NCI-H510A (cell line): Measurements from ENCODE around the gene EXOSC6.
"Not testable (repeated sequence)": the region's sequence is repeated elsewhere in the genome, so short reads cannot be mapped to it uniquely, and the experiment has no call there.

ENCODE experiments used
- DNase-seq: peaks from one replicate; lab custom pipeline; 2025; lab: John Stamatoyannopoulos, UW

The EXOSC6 gene

DNA sequence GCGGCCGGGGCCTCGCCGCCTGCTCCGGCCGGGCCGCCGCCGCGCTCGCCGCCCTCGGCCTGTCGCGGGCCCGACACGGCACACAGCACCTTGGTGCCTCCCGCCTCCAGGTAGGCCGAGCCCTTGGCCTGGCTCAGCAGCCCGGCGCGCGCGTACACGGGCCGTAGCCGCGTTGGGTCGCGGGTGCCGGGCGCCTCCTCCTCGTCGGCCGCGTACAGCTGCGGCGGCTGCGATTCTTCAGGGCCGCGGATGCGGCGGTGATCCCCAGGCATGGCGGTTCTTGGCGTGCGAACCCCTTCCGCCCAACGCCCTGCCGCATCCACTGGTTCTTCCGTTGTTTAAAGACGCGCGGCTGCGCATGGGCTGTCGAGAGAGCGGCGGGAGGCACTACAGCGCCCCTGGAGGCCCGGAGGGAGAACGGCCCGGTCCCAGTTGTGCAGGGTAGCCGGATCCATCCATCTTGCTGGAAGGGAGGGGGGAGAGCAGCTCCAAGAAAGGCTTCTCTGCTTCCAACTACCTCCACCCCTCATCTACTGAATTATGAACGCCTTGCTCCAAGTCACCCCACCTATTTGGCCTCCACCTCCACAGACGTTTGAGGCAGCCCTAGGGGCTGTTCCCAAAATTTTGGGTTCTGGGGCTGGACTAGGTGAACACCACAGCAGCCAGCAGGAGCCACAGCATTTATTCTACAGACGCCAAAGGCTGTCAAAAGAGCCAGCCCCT lies at the start of gene EXOSC6:
EXOSC6 (minus strand) TSS at position 312 of the 726 bp plus-strand sequence; CDS start at position 272, 40 bp downstream.
- peak; percentile 81 for DNase-seq

DNA sequence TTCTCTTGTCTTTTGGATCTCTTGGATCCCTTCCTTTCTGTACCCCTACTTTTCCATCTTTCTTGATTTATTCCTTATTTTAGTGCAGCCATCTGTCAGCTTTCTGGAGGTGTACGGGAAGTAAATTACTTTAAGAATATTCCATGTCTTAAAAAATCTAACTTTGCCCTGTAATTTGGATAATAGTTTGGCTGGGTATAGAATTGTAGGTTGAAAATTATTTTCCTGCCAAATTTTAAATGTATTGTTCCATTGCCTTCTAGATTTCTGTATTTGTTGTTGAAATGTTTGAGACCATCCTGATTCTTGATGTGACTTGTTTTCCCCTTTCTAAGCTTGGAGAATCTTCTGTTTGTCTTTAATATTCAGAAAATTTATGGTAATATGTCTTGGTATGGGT lies 49.4 kb upstream of the EXOSC6 start:
- no peak for DNase-seq

DNA sequence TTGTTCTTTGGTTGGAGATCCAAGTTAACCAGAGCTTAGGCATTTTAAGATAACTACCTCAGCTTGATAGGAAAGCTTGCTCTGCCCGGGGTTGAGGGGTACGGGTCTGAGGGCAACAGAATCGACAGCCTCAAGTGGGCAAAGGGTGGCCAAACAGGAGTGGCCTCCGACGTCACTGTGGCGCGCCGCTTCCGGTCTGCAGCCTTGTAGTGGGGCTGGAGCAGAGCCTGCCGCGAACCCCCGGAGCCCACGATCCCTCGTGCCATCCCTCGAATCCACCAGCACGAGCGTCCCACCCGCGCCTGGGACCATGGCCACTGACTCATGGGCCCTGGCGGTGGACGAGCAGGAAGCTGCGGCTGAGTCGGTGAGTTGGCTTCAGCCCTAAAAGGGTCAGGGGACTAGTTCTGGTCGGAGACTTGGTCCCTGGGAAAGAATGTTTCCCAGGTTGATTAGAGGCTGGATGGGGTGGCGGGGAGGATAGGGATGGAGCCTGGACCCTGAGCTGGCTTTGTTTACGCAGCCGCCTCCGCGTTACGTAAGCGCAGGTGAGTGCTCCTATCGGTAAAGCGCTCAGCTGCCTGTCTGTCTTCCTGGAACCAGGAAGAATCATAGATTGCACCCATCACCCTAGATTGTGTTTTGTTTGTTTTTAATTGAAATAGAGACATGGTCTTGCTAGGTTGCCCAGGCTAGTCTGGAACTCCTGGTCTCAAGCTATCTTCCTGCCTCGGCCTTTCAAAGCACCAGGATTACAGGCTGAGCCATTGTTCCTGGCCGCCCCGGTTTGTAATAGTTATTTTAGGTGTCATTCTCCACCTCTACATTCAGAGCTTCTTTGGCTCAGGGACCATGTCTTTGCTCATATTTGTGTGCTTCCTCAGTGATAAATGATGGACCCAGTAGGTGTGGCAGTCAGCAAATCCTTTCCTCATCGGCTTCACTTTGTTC lies 47.5 kb upstream of the EXOSC6 start, which contains the start of gene DDX19B:
DDX19B (plus strand) TSS at position 199 of the 951 bp plus-strand sequence; CDS start at position 311, 112 bp downstream.
- peak; percentile 63 for DNase-seq

DNA sequence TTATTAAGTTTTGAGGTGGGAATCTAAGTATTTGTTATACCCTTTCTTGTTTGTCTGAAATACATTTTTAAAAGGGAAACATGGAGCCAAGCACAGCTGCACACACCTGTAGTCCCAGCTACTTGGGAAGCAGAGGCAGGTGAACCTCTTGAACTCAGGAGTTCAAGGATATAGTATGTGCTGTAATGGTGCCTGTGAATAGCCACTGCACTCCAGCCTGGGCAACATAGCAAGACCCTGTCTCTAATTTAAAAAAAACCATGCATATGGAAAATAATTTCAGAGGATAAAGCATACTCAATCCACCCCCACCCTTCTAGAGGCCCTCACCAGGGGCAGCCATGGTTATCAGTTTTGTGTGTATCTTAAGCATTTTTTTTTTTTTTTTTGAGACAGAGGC lies 43.9 kb upstream of the EXOSC6 start:
- no peak for DNase-seq

DNA sequence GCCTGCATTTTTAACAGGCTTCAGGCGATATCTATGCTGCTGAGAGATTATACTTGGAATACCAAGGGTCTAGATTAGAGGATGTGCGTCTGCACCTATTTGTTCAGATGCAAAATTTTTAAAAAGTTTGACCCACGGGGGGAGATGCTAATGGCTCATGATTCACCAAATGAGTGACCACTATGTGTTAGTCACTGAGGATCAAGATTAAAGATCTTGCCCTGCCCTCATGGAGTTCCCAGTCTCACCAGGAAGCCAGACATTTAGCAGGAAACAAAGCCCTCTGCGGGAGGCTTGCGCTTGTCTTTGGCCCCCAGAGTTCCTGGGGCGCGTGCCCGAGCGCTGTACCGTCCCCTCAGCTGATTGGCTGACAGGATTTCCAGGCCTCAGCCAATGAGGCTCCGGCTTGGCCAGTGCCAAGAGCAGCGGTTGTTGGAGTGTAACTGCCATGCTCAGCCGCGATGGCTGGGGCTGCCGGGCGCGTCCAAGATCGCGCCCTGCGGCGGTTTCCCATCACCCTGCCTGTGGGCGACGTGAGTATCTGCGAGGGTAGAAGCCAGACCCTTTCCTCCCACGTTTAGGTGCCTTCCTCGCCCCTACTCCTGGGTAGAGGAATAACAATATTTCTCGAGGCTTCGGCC lies 42.8 kb upstream of the EXOSC6 start:
- DNase-seq, result no peak

DNA sequence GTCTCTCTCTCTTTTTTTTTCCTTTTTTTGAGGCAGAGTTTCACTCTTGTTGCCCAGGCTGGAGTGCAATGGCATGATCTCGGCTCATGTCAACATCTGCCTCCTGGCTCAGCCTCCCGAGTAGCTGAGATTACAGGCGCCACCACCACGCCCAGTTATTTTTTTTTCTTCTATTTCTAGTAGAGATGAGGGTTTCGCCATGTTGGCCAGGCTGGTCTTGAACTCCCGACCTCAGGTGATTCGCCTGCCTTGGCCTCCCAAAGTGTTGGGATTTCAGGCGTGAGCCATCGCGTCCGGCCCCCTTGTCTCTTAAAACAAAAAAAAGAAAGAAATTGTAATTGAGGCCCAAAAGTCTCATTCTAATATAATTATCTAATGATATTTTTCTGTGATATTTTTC lies 40.4 kb upstream of the EXOSC6 start:
- not testable (repeated sequence) for DNase-seq

DNA sequence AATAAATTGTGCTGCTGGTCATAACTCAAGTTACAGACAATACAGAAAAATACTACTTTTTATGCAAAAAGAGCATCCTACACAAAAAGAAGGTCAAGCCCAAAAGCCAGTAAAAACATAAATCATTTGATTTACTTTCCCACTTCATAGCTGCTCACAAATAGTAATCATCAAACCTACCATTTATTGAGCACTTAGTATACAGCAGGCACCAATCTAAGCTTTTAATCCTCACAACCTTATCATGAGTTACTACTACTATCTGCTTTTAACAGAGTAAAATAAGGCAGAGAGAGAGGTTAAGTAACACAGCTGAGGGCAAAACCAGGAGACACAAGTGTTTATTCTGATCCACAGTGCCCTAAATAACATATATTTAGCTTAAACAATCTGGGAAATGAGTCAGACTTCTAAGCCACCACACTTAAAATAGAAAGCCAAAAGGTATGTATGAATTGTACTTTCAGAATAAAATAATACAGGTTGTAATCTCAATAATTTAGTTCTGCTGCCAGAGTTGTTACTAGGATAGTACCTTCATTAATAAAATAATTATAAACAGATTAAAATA lies 39.3 kb upstream of the EXOSC6 start:
- DNase-seq, result no peak

DNA sequence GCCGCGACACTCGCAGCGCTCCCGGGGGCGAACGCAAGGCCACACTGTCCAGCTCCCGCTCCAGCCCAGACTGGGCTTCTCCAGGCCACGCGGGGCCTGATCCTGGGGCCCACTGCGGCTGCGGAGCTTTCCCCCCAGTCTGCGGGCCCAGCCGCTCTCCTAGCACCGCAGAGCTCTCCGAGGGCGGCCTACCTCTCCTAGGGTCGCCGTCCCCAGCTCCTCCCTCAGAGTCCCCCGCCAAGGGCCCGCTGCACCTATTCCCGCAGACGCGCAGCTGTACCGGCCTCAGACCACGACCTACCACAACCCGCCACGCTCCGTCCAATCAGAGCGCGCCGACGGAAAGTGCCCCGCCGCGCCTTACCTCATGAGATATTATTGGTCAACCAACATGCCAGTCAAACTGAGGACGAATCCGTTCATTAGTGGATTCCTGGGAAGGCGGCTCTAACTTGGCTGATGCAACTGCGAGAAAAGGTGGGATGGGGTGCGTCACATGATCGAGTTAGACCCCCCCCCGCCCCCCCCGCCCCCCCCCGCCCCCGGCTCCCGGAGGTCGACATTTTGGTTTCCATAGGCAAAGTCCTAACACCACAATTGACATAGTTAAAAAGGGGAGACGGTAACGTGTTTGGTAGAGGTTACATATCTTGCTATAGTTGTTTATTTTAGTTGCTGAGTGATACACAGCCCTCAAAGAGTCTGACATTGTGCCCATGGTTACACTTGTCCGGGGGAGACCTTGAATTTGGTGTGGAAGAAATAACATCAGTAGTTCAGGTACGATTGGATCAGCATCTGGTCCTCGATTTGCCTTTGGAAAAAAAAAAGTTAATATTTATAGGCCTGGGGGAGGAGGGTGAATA lies 37.7 kb upstream of the EXOSC6 start, which contains the start of gene AARS1:
AARS1 (minus strand) TSS at position 278 of the 866 bp plus-strand sequence. CDS start 6,743 bp downstream, outside the sequence.
- DNase-seq, result peak; percentile 94

DNA sequence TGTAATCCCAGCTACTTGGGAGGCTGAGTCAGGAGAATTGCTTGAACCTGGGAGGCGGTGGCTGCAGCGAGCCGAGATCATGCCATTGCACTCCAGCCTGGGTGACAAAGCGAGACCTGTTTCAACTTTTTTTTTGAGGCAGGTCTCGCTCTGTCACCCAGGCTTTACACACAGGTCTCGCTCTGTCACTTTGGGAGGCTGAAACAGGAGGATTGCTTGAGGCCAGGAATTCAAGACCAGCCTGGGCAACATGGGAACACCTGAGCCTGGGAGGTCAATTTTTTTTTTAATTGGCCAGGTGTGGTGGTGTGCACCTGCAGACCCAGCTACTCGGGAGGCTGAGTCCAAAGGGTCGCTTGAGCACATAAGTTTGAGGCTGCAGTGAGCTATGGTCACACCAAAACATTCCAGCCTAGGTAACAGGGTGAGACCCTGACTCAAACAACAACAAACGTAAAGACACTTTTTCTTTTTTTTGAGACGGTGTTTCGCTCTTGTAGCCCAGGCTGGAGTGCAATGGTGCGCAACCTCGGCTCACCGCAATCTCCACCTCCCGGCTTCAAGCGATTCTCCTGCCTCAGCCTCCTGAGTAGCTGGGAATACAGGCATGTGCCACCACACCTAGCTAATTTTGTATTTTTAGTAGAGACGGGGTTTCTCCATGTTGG lies 35.7 kb upstream of the EXOSC6 start:
- DNase-seq, result not testable (repeated sequence)

DNA sequence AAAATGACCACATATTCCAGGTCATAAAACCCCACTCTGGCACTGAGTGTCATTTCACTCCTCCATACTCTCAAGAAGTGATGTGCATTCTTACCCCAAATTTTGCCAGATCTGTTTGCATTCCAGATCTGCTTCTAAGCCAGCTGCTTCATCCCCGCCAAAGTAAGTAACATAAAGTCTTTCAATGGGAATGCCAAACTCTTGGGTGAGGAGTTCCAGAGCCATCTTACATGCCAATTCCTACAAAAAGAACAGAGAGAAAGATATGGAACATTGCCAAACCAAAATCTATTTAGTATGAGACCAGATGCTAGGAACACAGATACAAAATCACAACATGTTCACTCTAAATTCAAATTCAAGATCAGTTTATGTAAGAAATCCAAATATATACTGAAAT lies 24.7 kb upstream of the EXOSC6 start:
- DNase-seq, result no peak

DNA sequence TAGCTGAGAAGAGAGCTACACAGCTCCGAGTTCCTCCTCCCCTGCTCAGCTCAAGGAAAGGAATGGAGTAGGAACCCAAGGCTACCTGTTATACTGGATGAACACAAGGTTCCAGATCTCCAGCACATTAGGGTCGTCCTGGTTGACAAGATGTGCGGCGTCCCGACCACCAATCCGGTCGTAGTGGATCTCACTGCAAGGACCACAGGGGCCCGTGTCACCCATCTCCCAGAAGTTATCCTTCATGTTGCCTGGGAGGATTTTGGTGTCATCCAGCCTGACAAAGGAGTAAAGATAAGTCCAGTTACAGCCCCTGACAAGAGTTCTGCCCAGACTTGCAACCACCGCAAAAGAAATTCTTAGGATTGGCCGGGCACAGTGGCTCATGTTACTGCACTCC lies 20.0 kb upstream of the EXOSC6 start:
- no peak for DNase-seq

DNA sequence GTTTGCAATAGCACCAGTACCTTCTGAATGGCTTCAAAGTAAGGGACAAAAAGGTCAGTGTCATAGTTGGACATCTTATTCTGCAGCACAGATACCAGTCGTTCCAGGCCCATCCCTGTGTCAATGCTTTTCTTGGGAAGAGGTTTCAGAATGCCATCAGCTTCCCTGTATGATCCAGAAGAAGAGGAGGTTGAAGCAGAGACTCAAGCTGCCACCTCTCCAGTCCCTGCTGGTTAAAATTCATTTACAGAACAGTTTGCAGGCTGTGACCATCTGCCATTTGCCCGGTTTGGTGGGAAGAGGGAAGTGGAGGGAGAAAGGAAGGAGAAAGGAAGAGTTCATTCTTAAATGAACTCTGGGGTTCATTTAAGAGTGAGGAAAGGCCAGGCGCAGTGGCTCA lies 18.4 kb upstream of the EXOSC6 start:
- DNase-seq, result no peak

DNA sequence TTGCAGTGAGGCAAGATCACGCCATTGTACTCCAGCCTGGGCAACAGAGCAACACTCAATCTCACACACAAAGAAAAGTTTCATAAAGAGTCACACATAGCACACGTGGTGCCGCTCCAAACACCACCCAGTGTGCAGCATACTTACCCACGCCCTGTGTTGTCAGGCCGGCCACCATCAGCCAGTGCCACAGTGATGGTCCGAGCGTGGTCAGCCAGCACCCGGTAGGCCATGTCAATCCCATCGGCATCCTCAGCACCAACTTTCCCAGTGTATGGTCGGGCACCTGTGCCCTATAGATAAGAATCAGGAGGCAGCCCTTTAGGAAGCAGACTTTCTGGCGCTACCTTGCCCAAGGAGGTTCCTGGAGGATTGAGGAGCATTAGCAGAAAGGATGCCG lies 17.7 kb upstream of the EXOSC6 start:
- DNase-seq, result no peak

DNA sequence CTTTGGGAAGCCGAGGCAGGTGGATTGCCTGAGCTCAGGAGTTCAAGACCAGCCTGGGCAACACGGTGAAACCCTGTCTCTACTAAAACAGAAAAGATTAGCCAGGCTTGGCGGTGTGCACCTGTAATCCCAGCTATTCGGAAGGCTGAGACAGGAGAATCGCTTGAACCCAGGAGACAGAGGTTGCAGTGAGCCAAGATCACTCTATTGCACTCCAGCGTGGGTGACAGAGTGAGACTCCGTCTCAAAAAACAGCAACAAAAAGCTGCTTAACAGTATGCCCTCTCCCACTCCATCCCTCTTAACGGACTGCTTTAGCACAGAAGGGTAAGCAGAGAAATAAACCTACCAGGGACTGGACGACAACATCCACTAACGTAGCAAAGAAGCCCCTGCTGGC lies 16.2 kb upstream of the EXOSC6 start:
- not testable (repeated sequence) for DNase-seq

DNA sequence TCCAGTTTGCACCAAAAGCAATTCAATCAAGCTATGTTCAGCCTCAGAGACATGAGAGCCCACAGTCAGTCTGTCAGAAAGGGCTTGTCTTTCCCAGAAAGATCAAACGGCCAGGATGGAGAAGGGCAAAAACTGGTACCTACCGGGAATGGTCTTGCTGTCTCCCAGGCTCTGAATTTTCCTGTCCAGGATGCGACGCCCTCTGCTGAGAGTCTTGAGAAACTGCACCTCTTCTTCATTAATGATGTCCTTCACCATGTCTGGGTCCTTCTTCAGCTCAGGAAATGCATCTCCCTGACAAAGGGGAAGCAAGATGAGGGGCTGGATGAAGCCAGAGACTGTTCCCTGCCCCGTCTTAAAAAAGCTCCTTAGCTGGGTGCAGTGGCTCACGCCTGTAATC lies 15.8 kb upstream of the EXOSC6 start:
- DNase-seq, result no peak

DNA sequence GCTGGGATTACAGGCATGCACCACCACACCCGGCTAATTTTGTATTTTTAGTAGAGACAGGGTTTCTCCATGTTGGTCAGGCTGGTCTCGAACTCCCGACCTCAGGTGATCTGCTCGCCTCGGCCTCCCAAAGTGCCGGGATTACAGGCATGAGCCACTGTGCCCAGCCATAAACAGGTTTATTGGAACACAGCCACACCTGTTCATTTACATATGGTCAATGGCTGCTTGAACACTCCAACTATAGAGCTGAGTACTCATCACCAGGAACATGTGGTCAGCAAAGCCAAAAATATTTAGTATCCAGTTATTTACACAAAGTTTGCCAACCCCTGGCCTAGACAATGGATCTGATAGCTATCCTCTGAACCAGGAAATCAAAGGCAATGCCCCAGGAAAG lies 8.2 kb upstream of the EXOSC6 start:
- DNase-seq, result not testable (repeated sequence)

DNA sequence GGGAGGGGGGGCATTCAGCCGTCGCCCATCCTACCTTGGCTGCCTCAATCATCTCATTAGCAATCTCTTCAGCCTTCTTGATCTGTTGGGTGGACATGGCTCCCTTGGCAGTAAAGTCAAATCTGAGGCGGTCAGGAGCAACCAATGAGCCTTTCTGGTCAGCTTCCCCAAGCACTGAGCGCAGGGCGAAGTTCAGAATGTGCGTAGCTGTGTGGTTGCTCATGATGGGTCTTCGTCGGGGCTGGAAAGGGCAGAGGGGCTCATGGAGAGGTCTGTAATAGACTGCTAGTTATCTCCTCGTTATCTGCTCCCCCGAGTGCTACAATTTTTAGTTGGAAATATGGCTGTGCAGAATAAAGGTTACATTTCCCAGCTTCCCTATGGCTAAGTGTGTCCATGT lies 7.2 kb upstream of the EXOSC6 start:
- no peak for DNase-seq

DNA sequence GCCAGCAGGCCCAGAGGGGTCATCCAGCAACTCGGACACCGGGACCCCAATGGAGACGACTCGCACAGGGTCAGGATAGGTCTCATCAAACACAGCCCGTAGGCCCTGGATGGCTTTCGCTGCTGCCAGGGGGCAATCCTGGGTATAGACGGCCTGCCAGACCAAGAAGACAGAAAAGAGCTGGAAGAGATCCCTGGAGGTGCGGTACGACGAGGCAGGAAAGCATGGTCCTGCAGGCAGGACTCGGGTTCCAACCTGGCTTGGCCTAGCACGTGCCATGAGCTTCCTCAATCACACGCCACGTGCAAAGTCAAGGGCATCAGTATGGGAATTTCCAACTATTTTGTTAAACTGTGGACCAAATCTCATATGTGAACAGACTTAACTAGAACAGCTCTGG lies 6.3 kb upstream of the EXOSC6 start:
- no peak for DNase-seq

DNA sequence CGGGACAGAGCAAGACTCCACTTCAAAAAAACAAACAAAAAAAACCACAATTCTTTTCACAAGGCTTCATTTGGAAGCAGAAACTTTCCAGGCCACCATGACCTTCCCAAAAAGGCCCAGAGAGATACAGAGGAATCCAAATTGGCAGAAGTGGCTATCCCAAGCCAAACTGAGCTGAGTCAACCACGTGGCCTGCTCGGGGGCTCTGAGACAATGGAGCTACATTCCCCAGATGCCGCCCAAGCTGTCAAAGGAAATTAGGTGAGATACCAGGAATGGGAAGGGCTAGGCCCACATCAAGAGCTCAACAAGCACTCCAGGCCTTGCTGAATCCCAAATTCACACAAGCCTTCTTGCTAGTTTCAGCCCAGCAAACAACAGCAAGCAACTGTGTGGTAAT lies 5.7 kb upstream of the EXOSC6 start:
- DNase-seq, result no peak

DNA sequence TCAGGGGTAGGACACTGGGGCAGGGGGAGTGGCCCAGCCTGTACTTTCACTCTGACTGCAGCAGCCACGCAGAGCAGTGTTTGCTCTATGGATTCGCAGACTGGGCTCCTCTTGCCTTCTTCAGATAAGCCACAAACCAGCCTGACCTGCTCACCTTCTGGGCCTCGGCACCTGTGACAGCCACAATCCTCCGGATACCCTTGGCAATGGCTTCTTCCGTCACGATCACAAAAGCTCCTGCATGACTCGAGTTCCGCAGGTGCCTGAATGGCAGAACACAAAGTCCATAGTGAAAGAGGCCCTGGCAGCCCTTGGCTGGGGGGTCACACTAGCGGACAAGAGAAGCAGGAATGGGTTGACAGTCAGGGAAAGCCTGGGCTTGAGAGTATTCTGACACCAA lies 3.8 kb upstream of the EXOSC6 start:
- no peak for DNase-seq

DNA sequence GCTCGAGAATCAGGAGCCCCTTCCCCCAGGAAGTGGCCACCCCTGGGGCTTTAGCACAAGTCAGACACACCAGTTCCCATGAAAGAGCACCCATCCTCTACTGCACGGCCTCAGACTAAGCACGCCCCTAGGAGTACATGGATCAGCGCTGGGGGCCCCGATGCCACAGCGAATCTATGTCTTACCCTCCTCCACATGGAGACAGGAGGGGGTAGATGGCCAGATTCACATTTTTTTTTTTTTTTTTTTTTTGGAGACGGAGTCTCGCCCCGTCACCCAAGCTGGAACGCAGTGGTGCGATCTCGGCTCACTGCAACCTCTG lies 3.2 kb upstream of the EXOSC6 start:
- no peak for DNase-seq
